HG02870 (cell line): Measurements from ENCODE around the gene NLGN4X.

Source experiments
- ATAC-seq: cut with Tn5 transposase; IDR thresholded peaks from one replicate; pipeline ENCODE4 v1.9.1; 2021; ENCODE audit warnings: mild to moderate bottlenecking, moderate library complexity; ENCODE audit not compliant: unreplicated experiment

Gene NLGN4X

DNA sequence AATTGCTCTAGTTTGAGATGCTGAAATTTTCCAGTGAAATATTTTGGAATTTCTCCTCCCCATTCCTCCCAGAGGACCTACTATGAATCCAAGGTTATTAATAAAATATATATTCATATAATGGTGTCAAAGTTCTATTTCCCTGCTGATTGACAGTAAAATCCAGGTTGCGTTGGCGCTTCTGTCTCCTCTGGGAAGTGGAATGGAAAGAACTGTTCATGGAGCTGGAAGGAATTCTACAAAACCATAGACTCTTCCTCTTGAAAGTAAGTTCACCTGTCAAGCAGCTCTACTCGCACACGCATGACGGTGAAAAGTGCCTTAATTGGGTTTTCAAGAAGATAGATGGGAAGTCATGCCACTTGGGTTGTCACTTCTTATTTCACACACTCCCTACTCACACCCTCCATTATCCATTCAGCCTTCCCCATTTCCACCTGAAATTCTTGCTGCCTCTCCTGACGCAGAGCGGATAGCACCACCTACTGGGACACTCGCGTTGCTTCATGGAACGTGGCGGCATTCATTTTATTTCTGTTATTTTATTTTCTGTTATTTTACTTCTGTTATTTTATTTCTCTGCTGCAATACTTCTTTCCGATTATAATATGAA, 351.6 kb downstream of the NLGN4X start:
- peak; percentile 58 for ATAC-seq

DNA sequence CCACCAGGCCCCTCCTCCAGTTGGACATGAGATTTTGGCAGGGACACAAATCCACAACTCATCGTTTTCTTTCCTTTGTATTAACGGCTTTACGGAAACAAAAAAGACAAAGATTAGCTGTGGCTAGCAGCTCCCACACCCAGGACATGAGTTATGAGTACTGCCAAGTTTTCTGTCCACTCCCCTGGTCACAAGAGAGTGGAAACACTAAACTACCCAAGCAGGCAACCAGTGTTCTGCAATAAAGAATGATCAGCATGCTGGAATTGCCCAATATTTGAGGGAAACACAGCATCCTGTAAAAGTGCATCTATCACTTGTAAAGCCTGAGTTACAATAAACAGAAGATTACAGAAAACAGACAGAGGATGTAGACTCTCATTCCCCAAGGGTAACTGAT, 358.4 kb downstream of the NLGN4X start:
- ATAC-seq = no peak

DNA sequence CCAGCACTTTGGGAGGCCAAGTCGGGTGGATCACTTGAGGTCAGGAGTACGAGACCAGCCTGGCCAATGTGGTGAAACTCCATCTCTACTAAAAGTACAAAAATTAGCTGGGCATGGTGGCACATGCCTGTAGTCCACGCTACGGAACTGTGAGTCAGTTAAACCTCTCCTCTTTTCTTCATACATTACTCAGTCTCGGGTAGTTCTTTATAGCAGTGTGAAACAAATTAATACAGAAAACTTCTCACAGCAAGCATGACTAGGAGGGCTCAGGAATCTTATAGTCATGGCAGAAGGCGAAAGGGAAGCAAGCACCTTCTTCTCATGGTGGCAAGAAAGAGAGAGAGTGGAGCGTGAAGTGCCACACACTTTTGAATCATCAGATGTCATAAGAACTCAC, 358.9 kb downstream of the NLGN4X start:
- no peak for ATAC-seq

DNA sequence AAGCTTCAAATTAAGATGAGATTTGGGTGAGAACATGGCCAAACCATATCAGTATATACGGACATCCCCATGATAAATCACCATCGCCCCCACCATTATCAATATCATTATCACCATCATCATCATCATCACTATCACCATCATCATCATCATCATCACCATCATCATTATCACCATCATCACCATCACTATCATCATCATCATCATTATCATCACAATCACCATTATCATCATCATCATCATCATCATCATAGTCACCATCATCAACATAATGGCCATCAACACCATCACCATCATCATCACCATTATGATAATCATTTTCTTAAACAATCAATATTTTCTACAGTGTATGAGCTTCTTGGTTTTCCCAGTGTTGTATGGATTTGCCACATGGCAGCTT, 360.9 kb downstream of the NLGN4X start:
- ATAC-seq = no peak

DNA sequence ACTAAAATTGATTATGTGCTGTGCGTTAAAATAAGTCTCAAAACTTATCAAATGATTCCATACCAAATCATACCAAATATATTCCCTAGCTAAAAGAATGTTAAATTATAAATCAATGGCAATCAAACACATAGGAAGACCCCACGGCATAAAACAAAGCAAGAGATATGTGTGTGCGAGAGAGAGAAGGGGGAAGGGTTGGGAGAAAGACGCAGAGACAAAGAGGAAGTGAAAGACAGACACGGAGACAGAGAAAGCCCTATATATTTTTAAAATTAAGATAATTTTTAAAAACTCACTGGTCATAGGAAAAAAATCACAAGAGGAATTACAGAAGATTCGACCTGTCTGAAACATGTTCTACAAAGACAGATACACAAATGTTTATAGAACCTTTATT, 371.4 kb downstream of the NLGN4X start:
- ATAC-seq = no peak

DNA sequence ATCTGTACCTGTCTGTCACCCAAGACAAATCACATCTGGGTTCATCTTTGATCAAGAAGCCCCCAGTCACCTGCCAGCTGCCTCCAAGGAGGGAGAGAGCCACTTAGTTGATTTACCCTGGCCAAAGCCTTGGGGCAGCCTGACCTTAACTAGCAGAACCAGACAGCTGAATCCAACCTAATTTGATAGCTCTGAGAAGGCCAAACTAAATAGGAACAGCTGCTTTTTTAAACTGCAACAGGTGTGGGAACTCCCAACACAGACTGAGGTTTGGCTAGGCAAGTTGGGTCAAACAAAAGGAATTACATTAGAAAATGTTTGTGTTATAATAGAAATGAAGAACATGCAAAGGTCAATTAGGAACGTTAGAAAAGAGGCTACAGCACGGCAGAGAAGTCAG, 375.7 kb downstream of the NLGN4X start:
- ATAC-seq = no peak

DNA sequence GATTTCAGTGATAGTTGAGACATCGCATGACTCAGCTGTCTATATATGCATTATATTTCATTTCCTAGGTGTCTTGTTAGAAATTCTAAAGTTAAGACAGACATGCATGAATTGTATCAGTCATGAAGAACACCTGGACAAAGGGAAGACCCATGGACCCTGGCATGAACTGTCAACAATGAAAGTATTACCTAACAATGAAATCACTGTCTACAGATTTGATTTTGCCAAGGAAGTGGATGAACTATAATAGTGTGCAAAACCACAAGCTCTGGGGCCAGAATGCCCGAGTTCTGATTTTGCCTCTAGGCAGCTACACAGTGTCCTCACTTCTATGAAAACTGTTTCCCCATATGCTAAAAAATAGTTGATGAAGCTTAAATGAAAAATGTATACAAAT, 386.1 kb downstream of the NLGN4X start:
- ATAC-seq = no peak
